HG02870 (cell line): ENCODE data around the gene FLT4.

Source experiments
- ATAC-seq: cut with Tn5 transposase; IDR thresholded peaks from one replicate; pipeline ENCODE4 v1.9.1; 2021; ENCODE audit warnings: mild to moderate bottlenecking, moderate library complexity; ENCODE audit not compliant: unreplicated experiment

FLT4 gene

GRCh38 chr5:180643191-180643851 lies 6.1 kb downstream of the FLT4 start:
- ATAC-seq, result no peak

- ATAC-seq, result no peak
Observed at GRCh38 chr5:180642779-180643178, 6.6 kb downstream of the FLT4 start.

- no peak for ATAC-seq
Observed at GRCh38 chr5:180642181-180642775, 7.1 kb downstream of the FLT4 start.

- ATAC-seq, result no peak
Observed at GRCh38 chr5:180641566-180641900, 7.9 kb downstream of the FLT4 start.

GRCh38 chr5:180640861-180641565 lies 8.4 kb downstream of the FLT4 start:
- no peak for ATAC-seq

GRCh38 chr5:180640611-180640860 lies 8.9 kb downstream of the FLT4 start:
- ATAC-seq, result no peak

GRCh38 chr5:180639741-180640610 lies 9.4 kb downstream of the FLT4 start:
- no peak for ATAC-seq

- ATAC-seq, result no peak
Observed at GRCh38 chr5:180639287-180639686, 10.1 kb downstream of the FLT4 start.

GRCh38 chr5:180637962-180638680 lies 11.3 kb downstream of the FLT4 start:
- no peak for ATAC-seq

GRCh38 chr5:180636403-180637075 lies 12.9 kb downstream of the FLT4 start:
- ATAC-seq, result no peak

GRCh38 chr5:180636016-180636402 lies 13.4 kb downstream of the FLT4 start:
- ATAC-seq, result no peak

GRCh38 chr5:180633283-180634177 lies 15.9 kb downstream of the FLT4 start:
- ATAC-seq, result no peak

GRCh38 chr5:180632768-180633167 lies 16.6 kb downstream of the FLT4 start:
- no peak for ATAC-seq

- no peak for ATAC-seq
Observed at GRCh38 chr5:180631549-180632383, 17.6 kb downstream of the FLT4 start.

GRCh38 chr5:180630426-180630825 lies 19.0 kb downstream of the FLT4 start:
- ATAC-seq, result no peak

GRCh38 chr5:180629831-180630382 lies 19.5 kb downstream of the FLT4 start:
- ATAC-seq, result no peak

GRCh38 chr5:180628827-180629750 lies 20.3 kb downstream of the FLT4 start:
- ATAC-seq, result no peak
